Right lung (tissue), 5 donors: ENCODE results near the gene L3MBTL4. TPM values are rescaled to one million over a fixed set of nuclear protein-coding genes. Genes with fewer than 3 reads are reported as not detected.

Experiments used
- DNase-seq, 2 donors: peaks; one replicate each; pipeline ENCODE4 v3.0.0-alpha.2; 2013
- polyA plus RNA-seq, 5 donors: library from polyadenylated mRNA; unstranded; fragments of 120-200 nt; gene quantifications; one replicate each; pipeline versions ENCODE4 v1.2.1 to v1.2.3, GENCODE V29; 2013; ENCODE audit warnings: inconsistent platforms in 1 of 5, low replicate concordance in 1 of 5; ENCODE audit not compliant: insufficient read length in 5 of 5, insufficient read depth in 1 of 5

Gene L3MBTL4
- polyA plus RNA-seq, 5 donors: 5.2 to 7.3 (median 6.0) TPM

- DNase-seq: no peak
Observed at GRCh38 chr18:5993938-5994337, 420.8 kb downstream of the L3MBTL4 start.

GRCh38 chr18:5992381-5992780, 422.3 kb downstream of the L3MBTL4 start:
- DNase-seq: no peak

- no peak for DNase-seq
Observed at GRCh38 chr18:5987249-5987648, 427.5 kb downstream of the L3MBTL4 start.

DNA sequence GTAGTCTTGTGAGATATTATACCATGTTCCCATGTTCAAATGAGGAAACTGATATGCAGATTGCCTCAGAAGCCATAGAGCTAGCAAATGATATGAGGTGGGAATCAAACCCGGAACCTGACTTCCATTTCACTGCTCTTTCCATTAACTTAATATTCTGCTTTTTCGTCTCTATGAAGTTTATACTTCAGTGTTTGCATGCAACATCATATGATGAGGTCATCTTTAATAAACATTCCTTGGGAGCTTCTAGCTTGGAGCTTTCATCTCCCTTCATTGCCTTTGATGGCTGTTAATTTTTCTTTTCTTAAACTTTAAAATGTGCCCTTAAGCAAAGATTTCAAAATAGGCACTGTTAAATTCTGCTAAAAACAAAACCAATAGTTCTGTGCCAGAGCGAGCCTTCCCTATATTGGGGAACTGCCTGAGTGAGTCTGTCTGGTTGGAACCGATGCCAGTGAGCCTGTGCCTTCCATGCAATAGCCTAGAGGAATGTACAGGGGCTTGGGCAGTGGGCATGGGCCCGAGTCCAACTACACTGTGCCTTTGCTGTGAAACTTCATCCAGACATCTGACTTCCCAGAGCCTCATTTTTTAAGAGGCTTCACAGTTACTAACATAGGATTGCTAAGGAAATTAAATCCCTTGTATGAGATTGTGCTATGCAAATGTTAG, 428.3 kb downstream of the L3MBTL4 start:
- DNase-seq: no peak

DNA sequence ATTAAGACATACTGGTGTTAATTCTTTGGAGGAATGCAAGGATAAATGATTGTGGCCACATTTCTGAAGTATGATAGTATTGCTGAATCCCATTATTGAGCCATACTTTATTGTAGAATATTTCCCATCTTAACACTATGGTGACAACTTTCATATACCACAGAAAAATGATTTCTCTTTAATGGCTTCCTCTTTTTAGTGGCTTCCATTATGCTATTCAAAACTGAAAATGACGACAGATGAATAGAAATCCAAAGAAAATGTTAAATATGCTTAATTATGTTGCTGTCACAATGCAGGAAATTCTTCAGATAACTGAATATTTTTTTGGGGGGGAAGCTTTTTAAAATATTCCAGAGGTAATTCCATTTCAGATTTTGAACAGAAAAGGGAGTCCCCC, 430.5 kb downstream of the L3MBTL4 start:
- no peak for DNase-seq

- DNase-seq: no peak
Observed at GRCh38 chr18:5983488-5983887, 431.2 kb downstream of the L3MBTL4 start.

GRCh38 chr18:5982332-5982731, 432.4 kb downstream of the L3MBTL4 start:
- DNase-seq: no peak

DNA sequence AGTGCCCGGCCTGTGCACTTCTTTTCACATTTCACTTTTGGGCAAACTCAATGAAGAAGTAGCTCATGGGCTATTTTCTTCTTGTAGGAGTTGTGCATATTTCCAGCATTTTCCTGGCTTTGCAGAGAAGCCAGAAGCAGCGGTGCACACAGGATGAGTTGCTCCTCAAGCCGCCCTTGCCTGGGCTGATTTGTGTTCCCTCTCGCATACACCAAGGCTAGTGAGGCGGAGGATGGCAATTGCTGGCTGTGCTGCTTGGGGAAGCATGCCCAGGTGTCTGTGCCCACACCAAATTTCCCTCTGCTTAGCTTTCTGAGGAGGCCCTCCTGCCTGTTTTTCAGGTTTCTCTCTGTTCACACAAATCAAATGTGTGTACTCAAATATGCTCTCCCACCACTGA, 434.0 kb downstream of the L3MBTL4 start:
- DNase-seq: no peak

DNA sequence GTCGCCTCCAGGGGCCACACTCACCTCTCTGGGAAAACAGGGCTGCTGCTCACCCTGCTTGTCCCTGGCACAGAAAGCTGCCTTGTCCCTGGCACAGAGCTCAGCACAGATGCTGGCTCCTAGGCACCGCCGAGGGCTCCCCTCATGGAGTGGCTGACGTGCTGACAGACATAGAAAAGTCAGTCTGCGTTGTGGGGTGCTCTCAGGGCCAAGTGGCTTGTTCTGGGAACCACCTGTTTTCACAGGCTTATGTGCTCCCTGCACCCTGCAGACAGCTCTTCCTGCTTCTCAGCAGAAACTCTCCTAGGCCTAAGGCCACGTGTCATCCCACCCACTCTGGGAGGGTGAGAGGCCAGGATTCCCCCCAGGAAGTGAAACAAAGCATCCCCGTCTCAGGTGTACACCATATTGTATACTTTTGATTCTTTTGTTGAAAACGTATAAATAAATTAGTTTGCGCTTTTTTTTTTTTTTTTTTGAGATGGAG, 434.7 kb downstream of the L3MBTL4 start:
- DNase-seq: no peak

GRCh38 chr18:5979176-5979888, 435.4 kb downstream of the L3MBTL4 start:
- DNase-seq: no peak

- no peak for DNase-seq
Observed at GRCh38 chr18:5977022-5977421, 437.7 kb downstream of the L3MBTL4 start.

- DNase-seq: no peak
Observed at GRCh38 chr18:5975111-5976002, 439.4 kb downstream of the L3MBTL4 start.

- DNase-seq: no peak
Observed at GRCh38 chr18:5974696-5975095, 440.0 kb downstream of the L3MBTL4 start.

DNA sequence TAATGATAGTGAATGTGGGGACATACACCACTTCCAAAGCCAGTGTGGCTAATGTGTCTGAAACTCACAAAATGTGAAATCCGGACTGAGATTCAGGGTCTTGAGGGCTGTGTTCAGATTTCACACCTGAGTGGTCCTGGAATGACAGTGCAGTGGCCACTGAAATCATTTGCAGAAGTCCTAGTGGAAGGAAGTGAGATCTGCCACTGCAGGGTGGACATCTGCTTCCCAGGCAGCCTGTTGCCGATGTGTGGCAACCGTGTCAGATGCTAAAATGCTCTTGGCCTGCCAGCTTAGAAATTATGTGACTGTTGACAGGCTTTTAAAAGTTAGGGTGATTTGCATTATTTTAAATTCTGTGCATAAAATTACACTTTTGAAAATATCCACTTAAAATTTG, 441.6 kb downstream of the L3MBTL4 start:
- DNase-seq: no peak

- DNase-seq: no peak
Observed at GRCh38 chr18:5972298-5972697, 442.4 kb downstream of the L3MBTL4 start.

GRCh38 chr18:5969989-5970403, 444.7 kb downstream of the L3MBTL4 start:
- peak in 1 of 2 donors; percentile 4 for DNase-seq

DNA sequence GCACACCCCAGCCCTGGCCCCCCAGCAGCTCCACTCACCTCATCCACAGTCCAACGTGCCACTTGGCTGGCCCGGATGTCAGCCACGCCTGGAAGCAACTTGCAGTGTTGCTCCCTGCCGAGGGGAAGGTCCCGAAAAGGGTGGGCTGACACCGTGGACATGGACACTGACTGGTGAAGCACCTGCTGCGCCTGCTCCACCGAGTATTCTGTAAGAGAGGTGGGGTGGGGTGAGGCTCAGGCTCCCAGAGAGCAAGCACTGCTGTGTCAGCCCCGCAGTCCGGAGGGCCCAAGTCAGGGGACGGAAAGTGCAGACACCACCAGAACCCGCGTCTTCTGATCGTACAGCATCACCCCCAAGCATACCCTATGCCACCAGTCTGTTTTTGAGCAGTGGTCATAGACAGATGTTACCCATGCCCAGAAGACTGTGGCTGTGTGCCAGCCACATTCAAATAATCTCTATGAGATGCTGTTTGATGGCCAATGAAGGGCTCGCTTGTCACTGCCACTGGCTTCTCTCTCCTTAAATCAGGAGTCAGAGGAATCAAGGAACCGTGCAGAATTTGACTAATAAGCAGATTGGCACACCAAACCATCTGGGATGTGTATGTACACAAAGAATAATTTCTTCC, 445.2 kb downstream of the L3MBTL4 start:
- DNase-seq: no peak

DNA sequence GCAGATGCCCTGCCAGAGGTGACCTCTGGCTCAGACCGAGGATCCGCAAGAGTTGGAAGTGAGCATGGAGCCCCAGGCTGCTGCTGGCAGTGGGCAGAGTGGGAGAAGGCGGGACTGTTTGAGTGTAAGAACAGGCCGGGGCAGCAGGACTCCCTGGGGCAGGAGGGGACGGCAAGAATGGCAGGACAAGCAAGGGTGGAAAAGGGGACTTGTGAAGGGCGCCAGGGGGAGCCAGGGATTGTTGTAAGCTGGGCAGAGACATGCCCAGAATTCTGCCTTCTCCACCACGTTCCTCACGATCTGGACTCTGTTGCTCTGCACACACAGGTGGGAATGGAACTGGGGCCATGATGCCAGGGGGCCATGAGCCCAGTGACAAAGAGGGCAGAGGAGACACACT, 447.0 kb downstream of the L3MBTL4 start:
- no peak for DNase-seq

- DNase-seq: no peak
Observed at GRCh38 chr18:5967007-5967406, 447.7 kb downstream of the L3MBTL4 start.

DNA sequence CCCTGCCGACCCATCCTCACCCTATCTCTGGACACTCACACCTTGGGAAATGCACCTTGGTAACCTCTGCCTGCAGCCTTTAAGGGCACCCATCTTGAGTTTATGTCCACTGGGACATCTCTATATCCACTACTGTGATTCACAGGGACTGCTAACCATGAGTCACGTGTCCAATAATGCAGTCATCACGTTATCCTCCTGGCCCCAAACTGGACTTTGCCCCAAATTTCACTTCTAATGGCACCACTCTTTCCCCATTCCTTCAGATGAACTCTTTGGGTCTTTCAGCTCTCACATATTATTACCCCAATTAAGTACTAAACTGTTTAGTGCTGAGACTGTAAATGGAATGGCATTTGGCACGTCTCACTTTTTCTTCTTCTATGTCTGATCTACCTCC, 448.2 kb downstream of the L3MBTL4 start:
- DNase-seq: no peak

DNA sequence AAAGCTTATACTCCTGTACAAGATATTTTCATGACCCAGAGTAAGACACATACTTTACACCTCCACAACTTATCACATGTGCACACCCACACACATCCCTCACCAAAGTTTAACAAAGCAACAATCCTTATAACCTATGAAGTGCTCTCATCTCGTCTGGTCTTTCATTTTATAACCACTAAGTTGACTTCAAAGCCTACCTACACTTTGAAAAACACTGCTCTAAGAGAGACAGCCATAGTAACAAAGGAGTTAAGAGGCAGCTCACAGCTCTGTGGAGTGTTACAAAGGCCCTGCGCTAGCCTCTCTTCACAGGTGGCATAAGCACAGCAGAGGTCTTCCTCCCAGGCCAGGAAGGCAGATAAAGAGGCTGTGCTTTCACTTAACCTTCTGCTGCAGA, 449.7 kb downstream of the L3MBTL4 start:
- no peak for DNase-seq

DNA sequence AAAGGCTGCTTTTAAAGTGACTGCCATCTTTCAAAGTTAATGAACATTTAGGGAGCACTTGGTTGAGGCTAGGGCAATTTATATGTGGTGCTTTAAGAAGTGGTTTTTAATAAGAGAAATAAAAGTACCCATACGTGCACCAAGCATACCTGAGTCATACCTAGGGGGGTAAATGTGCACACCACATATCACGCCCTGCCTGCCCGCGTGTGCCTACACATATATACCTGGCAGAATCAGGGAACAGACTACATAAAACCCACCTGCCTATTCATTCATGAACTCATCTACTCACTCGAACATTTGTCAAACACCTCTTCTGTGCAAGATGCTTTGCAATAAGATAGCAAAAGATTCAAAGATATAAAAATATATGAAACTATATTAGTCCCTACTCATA, 450.1 kb downstream of the L3MBTL4 start:
- DNase-seq: no peak
